DND-41 (cell line): ENCODE data around the gene SLC16A1.

Experiments
- ATAC-seq: fragments of 200-7000 bp; cut with Tn5 transposase; 3 replicates; pipeline ENCODE4 v1.9.1; 2021; ENCODE audit warnings: low read depth; ENCODE audit not compliant: insufficient read depth
- DNase-seq: peaks from one replicate; pipeline ENCODE4 v3.0.0-alpha.2; 2020
- H2AFZ ChIP-seq: 2 replicates; pipeline ENCODE4 v1.6.0; 2012; ENCODE audit warnings: low read depth, low read length
- H3K27ac ChIP-seq: 2 replicates; pipeline ENCODE4 v1.5.1; 2012; ENCODE audit warnings: low read length, inconsistent platforms
- H3K27me3 ChIP-seq: fragments of 200-600 bp; sonication (generic); 2 replicates; pipeline ENCODE4 v1.6.0; 2012; ENCODE audit warnings: low read length, mild to moderate bottlenecking, inconsistent platforms; ENCODE audit not compliant: insufficient read depth, poor library complexity
- H3K36me3 ChIP-seq: 2 replicates; pipeline ENCODE4 v1.5.1; 2012; ENCODE audit warnings: low read length, inconsistent platforms; ENCODE audit not compliant: insufficient read depth
- H3K4me1 ChIP-seq: 2 replicates; pipeline ENCODE4 v1.5.1; 2012; ENCODE audit warnings: mild to moderate bottlenecking, low read length; ENCODE audit not compliant: insufficient read depth
- H3K4me2 ChIP-seq: 2 replicates; pipeline ENCODE4 v1.6.0; 2012; ENCODE audit warnings: mild to moderate bottlenecking, moderate library complexity, low read length, inconsistent platforms; ENCODE audit not compliant: insufficient read depth
- H3K4me3 ChIP-seq, 2 experiments: fragments of 200-600 bp in 1 of 2; shearing (Covaris generic) in 1 of 2; 2 replicates each; pipeline ENCODE4 v1.5.1; 2012 to 2016; ENCODE audit warnings: inconsistent platforms in 2 of 2, low read length in 2 of 2, mild to moderate bottlenecking in 2 of 2, low read depth in 1 of 2, moderate library complexity in 1 of 2
- H3K79me2 ChIP-seq: 2 replicates; pipeline ENCODE4 v1.6.0; 2012; ENCODE audit warnings: low read length, inconsistent platforms; ENCODE audit not compliant: insufficient read depth
- H3K9ac ChIP-seq: 2 replicates; pipeline ENCODE4 v1.6.0; 2012; ENCODE audit warnings: low read depth, mild to moderate bottlenecking, inconsistent platforms, low read length, moderate library complexity
- H3K9me3 ChIP-seq: 2 replicates; pipeline ENCODE4 v1.5.1; 2012; ENCODE audit warnings: low read length, moderate library complexity, mild to moderate bottlenecking, inconsistent platforms; ENCODE audit not compliant: insufficient read depth, severe bottlenecking
- H4K20me1 ChIP-seq: 2 replicates; pipeline ENCODE4 v1.6.0; 2012; ENCODE audit warnings: low read length; ENCODE audit not compliant: insufficient read depth
- CTCF ChIP-seq: IDR thresholded peaks from 2 replicates; pipeline ENCODE4 v1.5.1; 2012; ENCODE audit warnings: borderline replicate concordance, low read length, moderate library complexity, mild to moderate bottlenecking; ENCODE audit not compliant: poor library complexity, severe bottlenecking; ENCODE audit errors: extremely low read depth
- EZH2 ChIP-seq: IDR thresholded peaks from 3 replicates; pipeline ENCODE4 v1.6.1; 2012; ENCODE audit warnings: borderline replicate concordance, low read depth, mild to moderate bottlenecking, moderate library complexity, low read length, inconsistent platforms; ENCODE audit not compliant: severe bottlenecking

SLC16A1 gene

GRCh38 chr1:112975336-112975735 lies 19.3 kb upstream of the SLC16A1 start:
- Histone ChIP-seq H3K27ac (no peak overlapping the region), H3K9me3 (no peaks in the 10 kb centered on the region), H3K9ac (no peak overlapping the region), H3K79me2 (no peaks in the 10 kb centered on the region; the same call in 1 of the 2 replicates), H3K27me3 (no peaks in the 10 kb centered on the region), H3K4me3 (no peak overlapping the region), H2AFZ (no peak overlapping the region), H3K4me1 (no peaks in the 10 kb centered on the region), H3K4me2 (no peak overlapping the region), H4K20me1 (no peaks in the 10 kb centered on the region), H3K36me3 (peaks cover 16% of the 10 kb centered on the region; the same call in 1 of the 2 replicates)
- no peak for TF ChIP-seq EZH2
- no peak for TF ChIP-seq CTCF
- ATAC-seq (no peak), DNase-seq (no peak)

GRCh38 chr1:112974646-112975045 lies 18.6 kb upstream of the SLC16A1 start:
- Histone ChIP-seq H2AFZ (no peak overlapping the region), H3K9me3 (no peaks in the 10 kb centered on the region), H3K4me2 (no peak overlapping the region), H3K4me1 (no peaks in the 10 kb centered on the region), H3K4me3 (no peak overlapping the region), H3K27ac (no peak overlapping the region), H3K27me3 (no peaks in the 10 kb centered on the region), H3K79me2 (no peaks in the 10 kb centered on the region; the same call in 1 of the 2 replicates), H3K9ac (no peak overlapping the region), H3K36me3 (peaks cover 16% of the 10 kb centered on the region; the same call in 1 of the 2 replicates), H4K20me1 (no peaks in the 10 kb centered on the region)
- ATAC-seq, result no peak
- DNase-seq, result no peak
- TF ChIP-seq EZH2, result no peak
- TF ChIP-seq CTCF, result no peak

- no peak for ATAC-seq
- H3K27me3 ChIP-seq, result no peaks in the 10 kb centered on the region
- no peak overlapping the region for H3K9ac ChIP-seq
- no peaks in the 10 kb centered on the region for H3K4me1 ChIP-seq
- TF ChIP-seq CTCF (no peak), EZH2 (no peak)
- H3K27ac ChIP-seq, result no peak overlapping the region
- H2AFZ ChIP-seq, result no peak overlapping the region
- peaks cover 20% of the 10 kb centered on the region for H3K36me3 ChIP-seq
- H3K4me2 ChIP-seq, result no peak overlapping the region
- H3K4me3 ChIP-seq, result no peak overlapping the region
- no peaks in the 10 kb centered on the region for H4K20me1 ChIP-seq
- H3K79me2 ChIP-seq, result no peaks in the 10 kb centered on the region; the same call in 1 of the 2 replicates
- DNase-seq, result no peak
- no peaks in the 10 kb centered on the region for H3K9me3 ChIP-seq
Measured at GRCh38 chr1:112973788-112974187, 17.8 kb upstream of the SLC16A1 start.

GRCh38 chr1:112971006-112971405 lies 15.0 kb upstream of the SLC16A1 start:
- H3K4me2 ChIP-seq, result no peak overlapping the region
- H4K20me1 ChIP-seq, result no peaks in the 10 kb centered on the region
- H3K4me1 ChIP-seq, result no peaks in the 10 kb centered on the region
- H3K9me3 ChIP-seq, result no peaks in the 10 kb centered on the region
- H3K27ac ChIP-seq, result no peak overlapping the region
- H3K36me3 ChIP-seq, result peaks cover 43% of the 10 kb centered on the region
- TF ChIP-seq CTCF (no peak), EZH2 (no peak)
- no peaks in the 10 kb centered on the region for H3K27me3 ChIP-seq
- DNase-seq (no peak), ATAC-seq (0 out of 3 replicates have a peak, but pooled peaks have one; percentile 12)
- no peak overlapping the region for H2AFZ ChIP-seq
- H3K9ac ChIP-seq, result no peak overlapping the region
- H3K4me3 ChIP-seq, result no peak overlapping the region
- peaks cover 3% of the 10 kb centered on the region for H3K79me2 ChIP-seq
